Astrocyte of the cerebellum (primary cell): ENCODE results near the gene MGRN1.
A peak's percentile ranks its signal among the peaks of the same experiment; 100 is the strongest.

Experiments
- DNase-seq: peaks from one replicate; pipeline ENCODE4 v3.0.0-alpha.2; 2011; ENCODE audit warnings: low read depth
- H3K4me3 ChIP-seq: 2 replicates; pipeline ENCODE4 v1.5.1; 2011; ENCODE audit warnings: mild to moderate bottlenecking, low read depth, low read length, moderate library complexity
- in situ Hi-C: cut with HindIII; loops from 2 replicates; pipeline ENCODE4 v1.10.0; 2017; ENCODE audit warnings: low sequenced_read_pairs
- TF ChIP-seq, protein P1 (sequence below): IDR thresholded peaks from 2 replicates; pipeline ENCODE4 v1.5.1; 2012; ENCODE audit warnings: low read length, low read depth, moderate library complexity, mild to moderate bottlenecking; ENCODE audit errors: missing control alignments

The MGRN1 gene

DNA sequence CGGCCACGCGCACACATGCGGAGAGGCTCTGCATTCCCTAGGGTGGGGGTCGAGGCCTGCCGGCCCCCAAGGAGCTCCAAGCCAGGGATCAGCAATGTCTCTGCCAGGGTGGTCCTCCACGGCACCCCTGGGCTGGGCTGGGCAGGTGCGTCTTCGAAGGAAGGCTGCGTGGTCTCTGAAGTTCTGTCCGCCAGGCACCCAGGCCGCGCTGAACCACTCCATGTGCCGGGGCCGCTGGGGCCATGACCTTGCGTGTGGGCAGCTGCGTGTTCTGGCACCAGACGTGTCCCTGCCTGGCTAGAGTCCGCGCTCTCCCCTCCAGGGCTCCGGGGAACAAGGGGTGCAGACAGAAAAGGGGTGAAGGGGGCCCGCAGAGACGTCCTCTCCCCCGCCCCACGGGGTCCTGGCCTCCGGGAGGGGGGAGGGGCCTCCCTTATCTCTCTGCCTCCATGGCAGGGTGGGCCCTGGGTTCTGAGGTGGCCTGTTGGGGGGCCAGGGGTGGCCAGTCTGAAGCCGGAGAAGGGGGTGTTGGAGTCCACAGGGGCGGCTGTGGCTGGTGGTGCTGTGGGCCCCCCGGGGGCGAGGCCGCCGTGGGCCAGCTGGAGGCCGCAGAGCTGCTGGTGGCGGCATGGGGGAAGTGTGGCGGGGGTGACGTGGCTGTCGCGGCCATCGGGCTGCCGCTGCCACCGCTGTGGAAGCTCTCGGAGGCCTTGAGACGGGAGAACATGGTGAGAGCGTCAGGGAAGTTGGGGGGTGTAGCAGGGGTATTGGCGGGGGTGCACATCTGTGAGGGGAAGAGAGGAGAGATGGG lies 15.2 kb upstream of the MGRN1 start:
- TF ChIP-seq, protein P1, sequence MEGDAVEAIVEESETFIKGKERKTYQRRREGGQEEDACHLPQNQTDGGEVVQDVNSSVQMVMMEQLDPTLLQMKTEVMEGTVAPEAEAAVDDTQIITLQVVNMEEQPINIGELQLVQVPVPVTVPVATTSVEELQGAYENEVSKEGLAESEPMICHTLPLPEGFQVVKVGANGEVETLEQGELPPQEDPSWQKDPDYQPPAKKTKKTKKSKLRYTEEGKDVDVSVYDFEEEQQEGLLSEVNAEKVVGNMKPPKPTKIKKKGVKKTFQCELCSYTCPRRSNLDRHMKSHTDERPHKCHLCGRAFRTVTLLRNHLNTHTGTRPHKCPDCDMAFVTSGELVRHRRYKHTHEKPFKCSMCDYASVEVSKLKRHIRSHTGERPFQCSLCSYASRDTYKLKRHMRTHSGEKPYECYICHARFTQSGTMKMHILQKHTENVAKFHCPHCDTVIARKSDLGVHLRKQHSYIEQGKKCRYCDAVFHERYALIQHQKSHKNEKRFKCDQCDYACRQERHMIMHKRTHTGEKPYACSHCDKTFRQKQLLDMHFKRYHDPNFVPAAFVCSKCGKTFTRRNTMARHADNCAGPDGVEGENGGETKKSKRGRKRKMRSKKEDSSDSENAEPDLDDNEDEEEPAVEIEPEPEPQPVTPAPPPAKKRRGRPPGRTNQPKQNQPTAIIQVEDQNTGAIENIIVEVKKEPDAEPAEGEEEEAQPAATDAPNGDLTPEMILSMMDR: no peak
- in situ Hi-C loops: no loop called here
- DNase-seq: no peak

DNA sequence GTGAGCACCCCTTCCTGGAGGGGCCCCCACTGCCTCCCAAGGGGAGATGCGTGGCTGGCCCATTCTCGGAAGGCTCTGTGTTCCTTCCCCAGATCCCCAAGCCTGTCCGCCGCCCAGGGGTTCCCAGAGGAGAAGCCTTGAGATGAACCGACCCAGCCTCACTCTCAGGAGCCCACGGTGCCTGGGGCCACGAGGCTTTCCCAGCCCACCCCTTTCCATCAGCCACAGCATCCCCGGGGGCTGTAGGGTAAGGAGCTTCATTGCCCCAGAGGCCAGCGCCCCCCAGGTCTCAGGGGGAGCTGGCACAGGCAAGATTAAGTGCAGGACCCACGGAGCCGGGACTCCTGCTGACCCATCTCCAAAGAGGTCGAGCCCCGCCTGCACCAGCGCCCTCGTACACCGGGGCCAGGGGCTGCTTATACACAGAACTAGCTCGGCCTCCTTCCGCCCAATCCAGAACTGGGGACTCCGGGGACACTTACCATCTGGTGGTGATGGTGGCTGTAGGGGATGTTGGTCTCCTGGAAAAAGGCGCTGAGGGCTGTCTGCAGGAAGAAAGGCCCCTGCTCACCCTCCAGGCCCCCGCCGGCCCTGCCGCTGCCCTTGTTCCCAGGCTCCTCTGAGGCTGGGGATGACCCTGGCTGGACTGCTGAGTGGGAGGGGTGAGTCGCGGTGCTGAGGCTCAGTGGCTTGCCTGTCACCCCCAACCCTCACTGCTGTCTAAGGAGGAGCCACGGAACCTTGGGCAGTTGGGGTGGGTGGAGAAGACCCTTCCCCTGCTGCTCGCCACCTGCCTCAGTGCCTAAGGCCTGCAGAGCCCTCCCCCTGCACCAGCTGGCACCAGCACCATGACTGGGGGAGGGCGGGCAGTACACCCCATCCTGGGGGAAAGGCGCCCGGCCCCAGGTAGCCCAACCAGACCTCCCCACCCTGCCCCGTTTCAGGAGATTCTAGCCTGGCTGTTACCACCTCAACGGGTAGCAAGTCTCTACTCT lies 14.3 kb upstream of the MGRN1 start:
- in situ Hi-C loops: no loop called here
- TF ChIP-seq, protein P1: no peak
- no peak for DNase-seq
- no peak overlapping the region for H3K4me3 ChIP-seq

More for the DNA sequence above, 15.2 kb upstream of the MGRN1 start:
- H3K4me3 ChIP-seq: no peak overlapping the region

DNA sequence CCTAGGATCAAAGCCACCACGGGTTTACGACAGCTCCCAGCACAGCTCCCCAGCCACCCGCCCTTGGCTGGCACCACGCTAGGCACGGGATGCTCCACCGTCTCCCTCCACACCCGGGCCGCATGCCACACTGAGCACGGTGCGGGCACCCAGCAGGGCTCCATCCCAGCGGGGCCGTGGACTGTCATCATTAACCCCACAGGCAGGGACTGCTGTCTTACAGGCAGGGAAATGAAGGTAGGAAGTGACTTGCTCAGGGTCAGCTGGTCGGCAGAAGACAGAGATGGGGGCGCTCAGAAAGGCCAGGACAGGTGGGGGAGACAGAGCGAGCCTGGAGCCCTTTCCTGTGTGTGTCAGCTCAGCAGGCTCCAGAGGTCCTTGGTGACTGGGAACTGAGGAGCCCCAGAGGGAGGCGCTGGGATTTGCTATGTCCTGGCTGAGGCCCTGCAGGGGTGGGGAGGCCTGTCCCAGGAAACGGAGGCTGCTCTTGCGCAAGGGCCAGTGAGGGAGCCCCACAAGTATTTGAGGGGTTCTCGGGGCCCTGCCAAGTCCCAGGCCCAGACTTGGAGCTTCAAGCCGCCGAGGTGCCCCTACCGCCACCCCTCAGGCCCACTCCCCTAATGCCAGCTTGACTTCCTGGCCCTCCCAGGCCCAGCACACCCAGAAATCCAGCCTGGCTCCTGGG lies 13.1 kb upstream of the MGRN1 start:
- H3K4me3 ChIP-seq: no peak overlapping the region
- no peak for DNase-seq
- in situ Hi-C loops: no loop called here
- TF ChIP-seq, protein P1: no peak

DNA sequence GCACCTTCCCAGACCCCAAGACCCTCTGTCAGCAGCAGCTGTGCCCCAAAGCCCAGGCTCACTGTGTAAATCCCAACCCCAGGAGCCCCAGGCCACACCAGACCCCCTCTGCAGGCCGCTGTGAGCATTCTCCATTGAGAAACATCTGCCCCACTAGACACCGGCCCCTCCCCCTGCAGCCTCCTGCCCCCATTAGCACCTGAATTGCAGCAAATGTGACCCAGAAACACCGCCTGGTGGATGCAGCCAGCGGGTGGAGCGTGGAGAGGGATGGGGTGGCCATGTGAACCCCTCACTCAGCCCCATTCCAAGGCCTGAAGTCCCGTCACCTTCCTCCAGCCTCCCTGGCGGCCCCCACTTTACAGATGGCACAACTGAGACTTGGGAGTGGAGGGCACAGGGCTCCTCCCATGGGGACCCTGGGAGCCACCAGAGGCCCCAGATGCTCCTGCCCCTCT lies 12.1 kb upstream of the MGRN1 start:
- in situ Hi-C loops: no loop called here
- no peak for DNase-seq
- peak overlapping the region; percentile 70 for H3K4me3 ChIP-seq
- TF ChIP-seq, protein P1: peak; percentile 9

DNA sequence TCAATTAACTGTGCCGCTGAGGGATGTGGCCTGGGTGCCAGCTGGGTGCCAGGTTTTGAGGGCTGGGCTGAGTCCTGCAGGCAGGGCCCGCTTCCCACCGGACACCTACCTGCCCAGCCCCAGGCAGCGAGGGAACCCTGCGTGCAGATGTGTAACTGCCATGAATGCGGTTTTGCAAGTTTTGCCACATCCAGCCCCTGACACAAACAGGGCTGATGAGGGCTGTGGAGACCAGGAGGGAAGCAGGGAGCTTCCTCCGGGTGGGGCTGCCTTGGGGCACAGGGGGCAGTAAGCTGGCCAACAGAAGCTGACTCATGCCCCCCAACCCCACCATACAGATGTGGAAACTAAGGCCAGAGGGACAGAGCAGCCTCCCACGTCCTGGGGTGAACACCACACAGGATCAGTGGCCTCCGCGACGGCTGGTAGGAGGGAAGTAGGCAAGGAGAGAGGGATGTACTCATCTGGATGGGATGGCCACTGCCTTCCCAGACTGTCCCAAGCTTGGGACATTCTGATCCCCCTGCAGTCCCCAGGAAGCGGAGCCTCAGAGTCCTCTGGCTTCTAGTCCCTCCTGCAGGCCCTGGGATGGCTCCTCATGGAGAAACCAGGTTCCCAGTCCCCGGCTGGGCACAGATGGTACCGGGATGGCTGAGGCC lies 11.5 kb upstream of the MGRN1 start:
- DNase-seq: no peak
- peak overlapping the region; percentile 70 for H3K4me3 ChIP-seq
- TF ChIP-seq, protein P1: no peak
- in situ Hi-C loops: no loop called here
